Measurements from ENCODE around the gene ASPDH. TPM values are rescaled to one million over a fixed set of nuclear protein-coding genes. Genes with fewer than 3 reads are reported as not detected.

Gene ASPDH
- total RNA-seq (2022): not detected in 2 replicates
- Bru-seq, nascent RNA: not detected
- BruChase-seq, experiment 1, labeled RNA remaining after a 6-hour chase: not detected
- not detected for BruChase-seq, experiment 2, labeled RNA remaining after a 2-hour chase
- long read RNA-seq: 0 reads

DNA sequence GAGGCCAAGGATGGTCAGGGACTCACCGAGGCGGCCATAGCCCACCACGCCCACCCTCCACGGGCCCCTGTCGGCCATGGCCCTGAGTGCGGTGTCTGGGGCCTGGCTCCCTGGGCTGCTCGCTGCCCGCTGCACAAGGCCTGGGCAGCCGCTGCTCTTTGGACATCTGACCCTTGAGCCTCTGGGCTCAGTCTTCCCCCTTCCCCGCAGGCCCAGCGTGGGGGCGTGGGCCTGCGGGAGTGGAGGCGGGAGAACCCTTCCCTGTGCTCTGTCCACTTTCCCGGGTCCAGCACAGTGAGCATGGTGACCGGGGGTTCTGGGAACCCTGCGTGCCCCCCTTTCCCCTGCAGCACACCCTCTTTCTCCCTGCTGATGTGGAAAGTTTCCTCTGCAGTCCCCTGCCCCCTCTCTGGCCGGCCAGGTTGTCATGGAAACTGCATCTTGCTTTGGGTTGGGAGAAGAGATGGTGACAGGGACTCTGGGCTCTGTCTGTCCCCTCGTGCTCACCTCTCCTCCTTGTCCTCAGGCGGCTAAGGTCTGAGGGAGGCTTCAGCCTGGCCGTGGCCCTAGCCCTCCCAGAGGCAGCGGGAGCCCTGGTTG, at the start of gene ASPDH:
ASPDH (minus strand) TSS at position 168 of the 600 bp plus-strand sequence; CDS start at position 78, 90 bp downstream.
- ChIA-PET POLR2A (no interaction called here), CTCF (no interaction called here)
- H3K4me3 Mint-ChIP-seq (ENCODE audit: unreplicated experiment): peak within 1 kb of the TSS; percentile 7
- no peaks in the 10 kb centered on the region for H3K36me3 Mint-ChIP-seq (ENCODE audit: insufficient read depth, unreplicated experiment)
- H3K27ac Mint-ChIP-seq (ENCODE audit: low read depth, unreplicated experiment): peak within 1 kb of the TSS; percentile 57
- H3K4me1 Mint-ChIP-seq (ENCODE audit: insufficient read depth, unreplicated experiment): peaks cover 11% of the 10 kb centered on the region
- intact Hi-C loops (cut with micrococcal nuclease): no loop called here
- TF ChIP-seq, protein P1, sequence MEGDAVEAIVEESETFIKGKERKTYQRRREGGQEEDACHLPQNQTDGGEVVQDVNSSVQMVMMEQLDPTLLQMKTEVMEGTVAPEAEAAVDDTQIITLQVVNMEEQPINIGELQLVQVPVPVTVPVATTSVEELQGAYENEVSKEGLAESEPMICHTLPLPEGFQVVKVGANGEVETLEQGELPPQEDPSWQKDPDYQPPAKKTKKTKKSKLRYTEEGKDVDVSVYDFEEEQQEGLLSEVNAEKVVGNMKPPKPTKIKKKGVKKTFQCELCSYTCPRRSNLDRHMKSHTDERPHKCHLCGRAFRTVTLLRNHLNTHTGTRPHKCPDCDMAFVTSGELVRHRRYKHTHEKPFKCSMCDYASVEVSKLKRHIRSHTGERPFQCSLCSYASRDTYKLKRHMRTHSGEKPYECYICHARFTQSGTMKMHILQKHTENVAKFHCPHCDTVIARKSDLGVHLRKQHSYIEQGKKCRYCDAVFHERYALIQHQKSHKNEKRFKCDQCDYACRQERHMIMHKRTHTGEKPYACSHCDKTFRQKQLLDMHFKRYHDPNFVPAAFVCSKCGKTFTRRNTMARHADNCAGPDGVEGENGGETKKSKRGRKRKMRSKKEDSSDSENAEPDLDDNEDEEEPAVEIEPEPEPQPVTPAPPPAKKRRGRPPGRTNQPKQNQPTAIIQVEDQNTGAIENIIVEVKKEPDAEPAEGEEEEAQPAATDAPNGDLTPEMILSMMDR (IDR thresholded peaks at IDR 0.05; ENCODE audit: unreplicated experiment): no peak
- no peak for DNase-seq (ENCODE audit: unreplicated experiment)
- no TSS peak for BruUV-seq (replicated peaks)
- H3K27me3 Mint-ChIP-seq (ENCODE audit: insufficient read depth, unreplicated experiment): no peaks in the 10 kb centered on the region
- no peaks in the 10 kb centered on the region for H3K9me3 Mint-ChIP-seq (ENCODE audit: unreplicated experiment)

- H3K36me3 Mint-ChIP-seq (ENCODE audit: insufficient read depth, unreplicated experiment): no peaks in the 10 kb centered on the region
- H3K27me3 Mint-ChIP-seq (ENCODE audit: insufficient read depth, unreplicated experiment): peaks cover 47% of the 10 kb centered on the region
- TF ChIP-seq, protein P1 (IDR thresholded peaks at IDR 0.05; ENCODE audit: unreplicated experiment): no peak
- H3K4me1 Mint-ChIP-seq (ENCODE audit: insufficient read depth, unreplicated experiment): no peaks in the 10 kb centered on the region
- CTCF ChIA-PET: no interaction called here
- POLR2A ChIA-PET: no interaction called here
- DNase-seq (ENCODE audit: unreplicated experiment): no peak
- no peak overlapping the region for H3K27ac Mint-ChIP-seq (ENCODE audit: low read depth, unreplicated experiment)
- H3K9me3 Mint-ChIP-seq (ENCODE audit: unreplicated experiment): no peaks in the 10 kb centered on the region
- no peak overlapping the region for H3K4me3 Mint-ChIP-seq (ENCODE audit: unreplicated experiment)
- BruUV-seq (replicated peaks): no TSS peak
- intact Hi-C loops (cut with micrococcal nuclease): no loop called here
Observed at GRCh38 chr19:50562996-50563395, 49.3 kb upstream of the ASPDH start.

- DNase-seq (ENCODE audit: unreplicated experiment): no peak
- H3K36me3 Mint-ChIP-seq (ENCODE audit: insufficient read depth, unreplicated experiment): no peaks in the 10 kb centered on the region
- ChIA-PET CTCF (no interaction called here), POLR2A (no interaction called here)
- TF ChIP-seq, protein P1 (IDR thresholded peaks at IDR 0.05; ENCODE audit: unreplicated experiment): no peak
- intact Hi-C loops (cut with micrococcal nuclease): no loop called here
- no TSS peak for BruUV-seq (replicated peaks)
- no peaks in the 10 kb centered on the region for H3K4me1 Mint-ChIP-seq (ENCODE audit: insufficient read depth, unreplicated experiment)
- H3K9me3 Mint-ChIP-seq (ENCODE audit: unreplicated experiment): no peaks in the 10 kb centered on the region
- H3K27me3 Mint-ChIP-seq (ENCODE audit: insufficient read depth, unreplicated experiment): peaks cover 46% of the 10 kb centered on the region
- H3K4me3 Mint-ChIP-seq (ENCODE audit: unreplicated experiment): no peak overlapping the region
- H3K27ac Mint-ChIP-seq (ENCODE audit: low read depth, unreplicated experiment): no peak overlapping the region
Observed at GRCh38 chr19:50562329-50562728, 48.6 kb upstream of the ASPDH start.

- ChIA-PET CTCF (interaction anchor here (0.6 to 1.3 kb wide), 2 partner anchors 23 to 193 kb away, joined by 3 read pairs; no protein-coding TSS in a partner anchor), POLR2A (no interaction called here)
- H3K36me3 Mint-ChIP-seq (ENCODE audit: insufficient read depth, unreplicated experiment): no peaks in the 10 kb centered on the region
- H3K9me3 Mint-ChIP-seq (ENCODE audit: unreplicated experiment): no peaks in the 10 kb centered on the region
- H3K27ac Mint-ChIP-seq (ENCODE audit: low read depth, unreplicated experiment): no peak overlapping the region
- DNase-seq (ENCODE audit: unreplicated experiment): no peak
- intact Hi-C loops (cut with micrococcal nuclease): loop anchor here (5.0 kb wide), 1 partner anchor 192 kb away; the partner anchor contains the start of gene NAPSA
- H3K4me3 Mint-ChIP-seq (ENCODE audit: unreplicated experiment): no peak overlapping the region
- H3K4me1 Mint-ChIP-seq (ENCODE audit: insufficient read depth, unreplicated experiment): peaks cover 6% of the 10 kb centered on the region
- BruUV-seq (replicated peaks): no TSS peak
- TF ChIP-seq, protein P1 (IDR thresholded peaks at IDR 0.05; ENCODE audit: unreplicated experiment): no peak
- H3K27me3 Mint-ChIP-seq (ENCODE audit: insufficient read depth, unreplicated experiment): peaks cover 42% of the 10 kb centered on the region
Observed at GRCh38 chr19:50559636-50560035, 45.9 kb upstream of the ASPDH start.
